Type B pancreatic cell (in vitro differentiated cells): ENCODE measurements around the gene CCDC85A. TPM values are rescaled to one million over a fixed set of nuclear protein-coding genes. Genes with fewer than 3 reads are reported as not detected.

Experiments used
- DNase-seq: peaks from one replicate; pipeline ENCODE4 v3.0.0; 2021; ENCODE audit warnings: mixed read lengths; ENCODE audit not compliant: unreplicated experiment; ENCODE audit errors: extremely low spot score
- H3K27ac Mint-ChIP-seq: 2 replicates; pipeline ENCODE4 v1.8.0; 2021; ENCODE audit warnings: mild to moderate bottlenecking, mixed read lengths
- H3K27me3 Mint-ChIP-seq: 2 replicates; pipeline ENCODE4 v1.8.0; 2021; ENCODE audit warnings: mixed read lengths
- H3K36me3 Mint-ChIP-seq: 2 replicates; pipeline ENCODE4 v1.8.0; 2021; ENCODE audit warnings: mixed read lengths
- H3K4me1 Mint-ChIP-seq: one replicate; pipeline ENCODE4 v1.8.0; 2021; ENCODE audit warnings: mixed read lengths; ENCODE audit not compliant: unreplicated experiment
- H3K4me3 Mint-ChIP-seq: 2 replicates; pipeline ENCODE4 v1.8.0; 2021; ENCODE audit warnings: mild to moderate bottlenecking, mixed read lengths
- H3K9me3 Mint-ChIP-seq: 2 replicates; pipeline ENCODE4 v1.8.0; 2021; ENCODE audit warnings: mixed read lengths
- total RNA-seq: library from RNA; stranded (reverse); gene quantifications from 2 replicates; pipeline ENCODE4 v1.2.1, GENCODE V29; 2021; ENCODE audit warnings: low replicate concordance
- TF ChIP-seq, protein P1 (sequence below): fragments of 200-600 bp; sonication (generic); conservative IDR thresholded peaks from 2 replicates; pipeline ENCODE4 v1.5.0; 2021; ENCODE audit warnings: antibody characterized with exemption, mild to moderate bottlenecking

The CCDC85A gene
- total RNA-seq, 1 donor from 2014 or later = 2.1 TPM

DNA sequence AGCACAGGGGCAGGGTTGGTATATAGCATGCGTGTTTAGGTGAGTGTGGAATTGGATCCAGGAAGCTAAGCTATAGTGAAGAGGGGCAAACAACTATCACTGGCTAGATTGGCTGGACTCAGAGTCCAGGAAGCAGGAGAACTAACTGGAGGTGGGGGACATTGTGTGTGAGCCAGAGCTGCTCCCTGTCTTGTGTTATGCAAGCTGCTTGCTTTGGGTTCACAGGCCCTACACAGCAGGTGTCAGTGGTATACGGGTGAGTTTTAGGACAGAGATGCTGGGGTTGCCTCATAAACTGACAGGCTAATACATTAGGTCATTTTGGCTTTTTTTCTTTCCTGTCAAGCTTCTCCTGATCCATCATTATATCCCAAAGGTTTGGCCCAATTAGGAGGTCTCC is 87.5 kb downstream of the CCDC85A start:
- Mint-ChIP-seq H3K4me3 (no peak overlapping the region), H3K4me1 (no peaks in the 10 kb centered on the region), H3K9me3 (no peaks in the 10 kb centered on the region), H3K27me3 (peaks cover 3% of the 10 kb centered on the region), H3K36me3 (no peaks in the 10 kb centered on the region), H3K27ac (no peak overlapping the region)
- DNase-seq = no peak
- TF ChIP-seq, protein P1, sequence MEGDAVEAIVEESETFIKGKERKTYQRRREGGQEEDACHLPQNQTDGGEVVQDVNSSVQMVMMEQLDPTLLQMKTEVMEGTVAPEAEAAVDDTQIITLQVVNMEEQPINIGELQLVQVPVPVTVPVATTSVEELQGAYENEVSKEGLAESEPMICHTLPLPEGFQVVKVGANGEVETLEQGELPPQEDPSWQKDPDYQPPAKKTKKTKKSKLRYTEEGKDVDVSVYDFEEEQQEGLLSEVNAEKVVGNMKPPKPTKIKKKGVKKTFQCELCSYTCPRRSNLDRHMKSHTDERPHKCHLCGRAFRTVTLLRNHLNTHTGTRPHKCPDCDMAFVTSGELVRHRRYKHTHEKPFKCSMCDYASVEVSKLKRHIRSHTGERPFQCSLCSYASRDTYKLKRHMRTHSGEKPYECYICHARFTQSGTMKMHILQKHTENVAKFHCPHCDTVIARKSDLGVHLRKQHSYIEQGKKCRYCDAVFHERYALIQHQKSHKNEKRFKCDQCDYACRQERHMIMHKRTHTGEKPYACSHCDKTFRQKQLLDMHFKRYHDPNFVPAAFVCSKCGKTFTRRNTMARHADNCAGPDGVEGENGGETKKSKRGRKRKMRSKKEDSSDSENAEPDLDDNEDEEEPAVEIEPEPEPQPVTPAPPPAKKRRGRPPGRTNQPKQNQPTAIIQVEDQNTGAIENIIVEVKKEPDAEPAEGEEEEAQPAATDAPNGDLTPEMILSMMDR = no peak

DNA sequence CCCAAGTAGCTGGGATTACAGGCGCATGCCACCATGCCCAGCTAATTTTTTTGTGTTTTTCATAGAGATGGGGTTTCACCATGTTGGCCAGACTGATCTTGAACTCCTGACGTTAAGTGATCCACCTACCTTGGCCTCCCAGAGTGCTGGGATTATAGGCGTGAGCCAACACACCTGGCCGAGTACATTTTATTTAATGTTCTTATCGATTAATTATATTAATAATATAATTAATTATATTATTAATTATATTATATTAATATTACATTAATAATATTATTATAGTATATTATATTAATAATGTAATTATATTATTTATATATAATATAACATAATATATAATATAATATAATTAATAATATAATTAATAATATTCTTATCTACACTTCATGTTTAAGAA is 101.4 kb downstream of the CCDC85A start:
- Mint-ChIP-seq H3K4me3 (no peak overlapping the region), H3K27me3 (peaks cover 5% of the 10 kb centered on the region), H3K36me3 (no peaks in the 10 kb centered on the region), H3K9me3 (no peaks in the 10 kb centered on the region), H3K27ac (no peak overlapping the region), H3K4me1 (no peaks in the 10 kb centered on the region)
- TF ChIP-seq, protein P1 = no peak
- no peak for DNase-seq

DNA sequence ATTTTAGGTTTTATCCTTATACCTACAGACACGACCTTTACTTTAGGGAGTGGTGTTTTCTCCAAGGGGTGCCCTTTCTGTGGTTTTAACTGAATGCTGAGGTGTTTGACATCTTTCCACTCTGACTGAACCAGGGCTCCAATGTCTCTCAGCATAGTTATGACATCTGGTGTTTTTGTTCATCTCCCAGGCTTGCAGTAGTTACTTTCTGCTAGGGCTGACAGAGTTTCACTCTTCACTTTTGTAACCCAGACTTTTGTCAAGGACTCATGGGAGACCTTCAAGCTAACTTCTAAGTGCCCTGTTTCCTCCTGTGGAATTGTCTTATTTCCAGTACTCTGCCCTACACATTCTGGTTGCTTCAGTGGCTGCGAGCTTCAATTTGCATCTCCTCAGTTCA is 103.1 kb downstream of the CCDC85A start:
- TF ChIP-seq, protein P1 = no peak
- Mint-ChIP-seq H3K9me3 (peaks cover 6% of the 10 kb centered on the region), H3K27ac (no peak overlapping the region)

DNA sequence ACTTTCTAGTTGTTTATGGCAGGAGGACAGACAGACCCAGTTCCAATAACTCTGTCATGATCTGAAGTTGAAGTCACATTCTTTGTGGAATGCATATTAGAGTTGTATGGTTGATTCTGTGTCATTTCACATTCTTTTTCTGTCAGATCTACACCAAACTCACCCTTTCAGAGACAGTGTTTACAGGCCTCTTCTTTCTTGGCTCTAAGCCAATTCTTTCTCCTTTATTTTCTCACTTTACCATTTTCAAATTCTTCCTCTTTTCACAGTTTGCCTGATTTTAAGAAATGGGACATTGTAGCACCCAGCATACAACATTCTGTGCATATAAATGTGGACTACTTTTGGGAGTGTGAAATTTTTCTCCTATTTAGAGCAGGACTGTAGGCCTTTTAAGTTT is 103.7 kb downstream of the CCDC85A start:
- Mint-ChIP-seq H3K36me3 (no peaks in the 10 kb centered on the region), H3K4me1 (no peaks in the 10 kb centered on the region), H3K27me3 (peaks cover 5% of the 10 kb centered on the region), H3K4me3 (no peak overlapping the region), H3K27ac (no peak overlapping the region), H3K9me3 (peaks cover 6% of the 10 kb centered on the region)
- no peak for DNase-seq
- TF ChIP-seq, protein P1 = no peak

More for the DNA sequence above, 103.1 kb downstream of the CCDC85A start:
- Mint-ChIP-seq H3K27me3 (peaks cover 5% of the 10 kb centered on the region), H3K4me1 (no peaks in the 10 kb centered on the region), H3K4me3 (no peak overlapping the region), H3K36me3 (no peaks in the 10 kb centered on the region)
- DNase-seq = no peak

DNA sequence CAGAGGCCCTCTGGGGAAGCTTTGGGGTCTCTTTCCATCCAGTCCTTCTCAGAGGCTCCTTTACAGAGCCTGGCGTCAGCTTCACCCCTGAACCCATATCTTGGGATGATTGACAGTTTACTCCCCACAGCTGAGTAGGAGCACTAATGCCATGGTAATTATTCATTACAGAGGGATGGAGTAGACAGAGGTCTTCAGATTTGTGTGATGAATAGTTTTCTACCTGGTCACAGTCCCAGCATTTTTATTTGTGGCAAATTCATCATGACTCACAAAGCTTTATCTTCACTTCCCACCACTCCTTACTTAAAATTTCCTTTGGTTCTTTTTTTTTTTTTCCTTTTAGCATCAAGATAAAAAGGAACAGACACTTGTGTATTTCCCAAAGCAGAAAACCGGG is 104.2 kb downstream of the CCDC85A start:
- H3K27me3 Mint-ChIP-seq = peaks cover 5% of the 10 kb centered on the region
- no peaks in the 10 kb centered on the region for H3K4me1 Mint-ChIP-seq
- peak overlapping the region; percentile 22 for H3K27ac Mint-ChIP-seq
- no peaks in the 10 kb centered on the region for H3K36me3 Mint-ChIP-seq
- TF ChIP-seq, protein P1 = no peak
- H3K4me3 Mint-ChIP-seq = no peak overlapping the region
- peaks cover 6% of the 10 kb centered on the region for H3K9me3 Mint-ChIP-seq
- DNase-seq = no peak
